ENCODE measurements around the gene NOS3. TPM values are rescaled to one million over a fixed set of nuclear protein-coding genes. Genes with fewer than 3 reads are reported as not detected.
A peak's percentile ranks its signal among the peaks of the same experiment; 100 is the strongest.

Gene NOS3
- total and polyA plus RNA-seq, 9 of the 15 experiments (the other 6 are each of a cell fraction or from before 2014, with no cell fraction given): 1.1 to 121 (median 23.6) TPM

GRCh38 chr7:150959739-150960734 lies 30.8 kb upstream of the NOS3 start (continued):
- TF ChIP-seq CTCF (IDR thresholded peaks at IDR 0.05 in 2 of 3, conservative IDR thresholded peaks at IDR 0.05 in 1 of 3; ENCODE audit: insufficient read depth in 2 of 3, low read depth in 1 of 3, low read length in 3 of 3): peak; percentile 19 to 26 (median 25); a peak in 2 of 6 replicates
- peak; percentile 95 for TF ChIP-seq MTA3 (IDR thresholded peaks at IDR 0.05; ENCODE audit: borderline replicate concordance)
- TF ChIP-seq CHD7 (IDR thresholded peaks at IDR 0.05; ENCODE audit: low read depth, low read length): no peak
- TF ChIP-seq SLC30A9 (CRISPR knock-in tag; IDR thresholded peaks at IDR 0.05): no peak
- TF ChIP-seq ZNF121 (CRISPR knock-in tag; conservative IDR thresholded peaks at IDR 0.05): no peak
- no peak for TF ChIP-seq HDAC6 (IDR thresholded peaks at IDR 0.05; ENCODE audit: low read depth, low read length)
- TF ChIP-seq XRCC5 (IDR thresholded peaks at IDR 0.05; ENCODE audit: low read depth, low read length): no peak
- peak; percentile 49; the same call in 1 of the 2 replicates for TF ChIP-seq ZNF324 (CRISPR knock-in tag; IDR thresholded peaks at IDR 0.05)
- no peak for TF ChIP-seq TAF15 (IDR thresholded peaks at IDR 0.05; ENCODE audit: low read depth, low read length)
- peak; percentile 98 for TF ChIP-seq KDM2B (CRISPR knock-in tag; IDR thresholded peaks at IDR 0.05)
- peak; percentile 75; the same call in 1 of the 2 replicates for TF ChIP-seq FOXJ2 (tag; IDR thresholded peaks at IDR 0.05)

All from K562 (cell line).